G401.6 (cell line): ENCODE measurements around the gene NHP2.
"Not testable (repeated sequence)": the region's sequence is repeated elsewhere in the genome, so short reads cannot be mapped to it uniquely, and the experiment has no call there.

Experiments
- FAIRE-seq: peaks from 2 replicates; lab custom pipeline; 2012; peaks lifted over from hg19 to GRCh38; lab: Jason Lieb, UNC

Gene NHP2

DNA sequence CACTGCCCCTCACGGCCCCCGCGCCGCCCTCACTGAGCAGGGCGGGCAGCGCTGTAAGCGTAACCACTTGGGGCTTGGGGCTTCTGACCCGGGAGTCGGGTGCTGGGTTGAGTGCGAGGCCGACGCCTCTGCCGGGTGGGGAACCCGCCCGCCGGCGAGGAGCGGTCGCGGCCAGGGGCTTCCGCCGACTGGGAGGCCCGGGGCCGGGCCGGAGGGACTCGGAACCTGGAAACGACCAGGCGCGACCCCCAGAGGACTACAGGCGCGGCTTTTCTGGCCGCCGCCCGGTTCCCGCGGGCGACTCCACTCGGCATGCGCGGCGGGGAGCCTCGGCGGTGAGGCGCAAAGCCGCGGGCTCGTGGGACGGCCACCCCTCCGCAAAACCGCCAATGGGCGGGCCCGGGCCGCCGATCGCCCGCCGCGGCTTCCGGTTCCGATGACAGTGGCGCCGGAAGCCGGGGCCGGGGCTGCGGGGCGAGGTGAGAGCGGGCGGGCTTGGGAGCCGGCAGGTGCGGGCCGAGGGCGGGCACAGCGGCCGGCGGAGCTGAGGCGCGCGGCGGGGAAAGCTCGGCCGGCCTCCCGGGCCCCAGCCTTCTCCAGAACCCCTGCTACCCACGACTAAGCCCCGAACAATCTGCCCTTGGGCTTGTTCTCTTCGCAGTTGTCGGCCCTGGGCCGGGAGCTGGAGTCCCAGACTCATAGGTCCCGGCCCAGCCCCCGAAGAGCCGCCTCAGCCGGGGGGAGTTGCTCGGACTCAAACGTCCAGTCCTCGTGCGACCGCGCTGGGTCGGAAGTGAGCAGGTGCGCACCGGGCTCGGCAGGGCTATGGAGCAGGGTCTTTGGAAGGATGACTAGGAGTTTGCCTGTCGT, 22.9 kb downstream of the NHP2 start, which contains the start of gene RMND5B:
Gene RMND5B (plus strand): TSS at position 439 of the 870 bp plus-strand sequence. CDS start 7,106 bp downstream, outside the sequence.
- FAIRE-seq = no peak

DNA sequence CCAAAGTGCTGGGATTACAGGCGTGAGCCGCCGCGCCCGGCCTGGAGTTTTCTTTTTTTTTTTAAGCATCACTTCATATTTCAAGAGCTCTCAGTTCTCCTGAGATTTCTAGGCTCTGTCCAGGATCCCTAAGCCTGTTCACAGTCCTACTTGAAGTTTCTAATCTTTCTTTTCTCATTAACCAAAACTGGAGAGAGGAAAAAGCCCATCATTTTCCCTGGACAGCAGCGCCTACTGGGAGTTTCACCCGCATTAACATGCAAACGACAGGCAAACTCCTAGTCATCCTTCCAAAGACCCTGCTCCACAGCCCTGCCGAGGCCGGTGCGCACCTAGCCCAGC, 23.5 kb downstream of the NHP2 start:
- FAIRE-seq = not testable (repeated sequence)

DNA sequence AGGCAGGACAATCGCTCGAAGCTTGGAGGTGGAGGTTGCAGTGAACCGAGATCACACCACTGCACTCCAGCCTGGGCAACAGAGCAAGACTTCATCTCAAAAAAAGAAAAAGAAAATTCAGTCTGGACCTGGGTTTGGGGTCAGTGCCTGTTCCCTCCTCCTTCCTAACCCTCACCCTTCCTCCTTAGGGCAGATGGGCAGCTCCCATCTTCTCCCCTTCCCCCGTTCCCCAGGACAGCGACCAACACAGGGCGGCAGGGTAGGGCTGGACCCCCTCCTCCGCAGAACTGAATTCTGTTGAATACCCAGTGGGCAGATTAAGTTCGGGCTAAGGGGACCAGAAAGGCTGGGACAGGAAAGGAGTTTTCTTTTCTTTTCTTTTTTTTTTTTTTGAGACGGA, 24.4 kb downstream of the NHP2 start:
- FAIRE-seq = no peak

DNA sequence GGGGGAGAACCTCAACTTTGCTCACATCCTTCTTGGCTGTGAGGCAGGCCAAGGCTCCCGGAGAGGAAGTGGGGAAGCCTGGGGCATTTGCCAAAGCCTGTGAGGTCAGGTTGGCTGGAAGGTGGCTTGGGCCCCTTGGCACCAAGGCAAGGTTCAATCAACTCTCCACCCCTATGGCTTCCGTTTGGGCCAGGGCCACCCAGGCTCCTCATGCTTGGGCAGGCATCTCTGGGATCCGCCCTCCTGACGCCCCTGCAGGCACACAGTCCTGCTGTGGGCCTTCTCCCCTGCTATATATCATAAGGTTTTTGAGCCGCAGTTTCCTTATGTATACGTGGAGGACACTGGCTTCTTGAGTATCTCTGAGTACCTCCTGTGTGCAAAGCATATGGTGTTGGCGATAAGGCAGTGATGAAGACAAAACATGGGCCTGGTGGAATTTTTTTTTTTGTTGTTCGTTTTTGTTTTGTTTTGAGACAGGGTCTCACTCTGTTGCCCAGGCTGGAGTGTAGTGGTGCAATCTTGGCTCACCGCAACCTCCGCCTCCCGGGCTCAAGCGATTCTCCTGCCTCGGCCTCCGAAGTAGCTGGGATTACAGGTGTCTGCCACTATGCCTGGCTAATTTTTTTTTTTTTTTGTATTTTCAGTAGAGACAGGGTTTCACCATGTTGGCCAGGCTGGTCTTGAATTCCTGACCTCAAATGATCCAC, 26.2 kb downstream of the NHP2 start:
- FAIRE-seq = not testable (repeated sequence)

DNA sequence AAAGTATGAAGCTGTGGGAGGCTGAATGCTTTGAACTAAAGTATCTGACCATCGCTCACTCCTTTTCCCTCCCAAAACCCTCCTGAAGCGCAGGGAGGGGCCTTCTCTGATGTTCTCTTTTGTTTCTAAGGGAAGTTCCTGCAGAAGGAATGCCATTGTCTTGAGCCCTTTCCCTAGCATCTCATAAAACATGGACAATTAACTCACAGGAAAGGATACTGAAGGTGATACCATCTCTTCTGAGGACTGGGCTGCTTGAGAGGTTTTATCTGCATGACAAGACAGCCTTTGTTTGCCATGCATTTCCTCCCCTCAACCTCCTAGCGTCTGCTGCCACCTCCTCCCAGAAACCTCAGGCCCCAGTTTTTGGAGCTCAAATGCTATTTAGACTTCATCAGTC, 27.1 kb downstream of the NHP2 start:
- FAIRE-seq = no peak

DNA sequence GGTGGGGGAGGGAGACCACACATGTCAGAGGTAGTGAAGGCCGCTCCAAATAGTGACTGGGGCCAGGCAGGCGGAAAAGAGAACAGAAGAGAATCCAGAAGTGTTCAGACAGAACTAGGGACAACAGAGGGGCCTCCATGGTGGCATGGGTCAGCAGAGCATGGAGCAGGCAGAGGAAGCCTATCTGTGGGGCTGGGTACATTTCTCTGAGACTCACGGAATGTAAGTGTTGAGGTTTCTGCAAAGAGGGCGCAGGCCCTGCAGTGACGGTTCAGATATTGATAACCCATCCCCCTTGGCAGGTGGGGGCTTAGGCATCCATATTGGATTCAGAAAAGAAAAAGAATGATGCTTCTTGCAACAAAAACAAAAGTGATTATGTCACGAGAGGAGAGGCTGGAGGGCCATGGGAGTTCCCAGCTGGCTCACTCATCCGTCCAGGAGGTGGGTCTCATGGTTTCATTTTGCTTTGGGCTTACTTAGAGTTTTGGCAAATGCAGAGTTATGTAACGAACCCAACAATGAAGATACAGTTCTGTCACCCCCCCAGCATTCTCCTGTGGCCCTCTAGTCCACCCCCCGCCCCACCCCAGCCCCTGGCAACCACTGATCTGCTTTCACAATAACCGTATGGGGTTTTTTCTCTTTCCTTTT, 28.3 kb downstream of the NHP2 start:
- no peak for FAIRE-seq

DNA sequence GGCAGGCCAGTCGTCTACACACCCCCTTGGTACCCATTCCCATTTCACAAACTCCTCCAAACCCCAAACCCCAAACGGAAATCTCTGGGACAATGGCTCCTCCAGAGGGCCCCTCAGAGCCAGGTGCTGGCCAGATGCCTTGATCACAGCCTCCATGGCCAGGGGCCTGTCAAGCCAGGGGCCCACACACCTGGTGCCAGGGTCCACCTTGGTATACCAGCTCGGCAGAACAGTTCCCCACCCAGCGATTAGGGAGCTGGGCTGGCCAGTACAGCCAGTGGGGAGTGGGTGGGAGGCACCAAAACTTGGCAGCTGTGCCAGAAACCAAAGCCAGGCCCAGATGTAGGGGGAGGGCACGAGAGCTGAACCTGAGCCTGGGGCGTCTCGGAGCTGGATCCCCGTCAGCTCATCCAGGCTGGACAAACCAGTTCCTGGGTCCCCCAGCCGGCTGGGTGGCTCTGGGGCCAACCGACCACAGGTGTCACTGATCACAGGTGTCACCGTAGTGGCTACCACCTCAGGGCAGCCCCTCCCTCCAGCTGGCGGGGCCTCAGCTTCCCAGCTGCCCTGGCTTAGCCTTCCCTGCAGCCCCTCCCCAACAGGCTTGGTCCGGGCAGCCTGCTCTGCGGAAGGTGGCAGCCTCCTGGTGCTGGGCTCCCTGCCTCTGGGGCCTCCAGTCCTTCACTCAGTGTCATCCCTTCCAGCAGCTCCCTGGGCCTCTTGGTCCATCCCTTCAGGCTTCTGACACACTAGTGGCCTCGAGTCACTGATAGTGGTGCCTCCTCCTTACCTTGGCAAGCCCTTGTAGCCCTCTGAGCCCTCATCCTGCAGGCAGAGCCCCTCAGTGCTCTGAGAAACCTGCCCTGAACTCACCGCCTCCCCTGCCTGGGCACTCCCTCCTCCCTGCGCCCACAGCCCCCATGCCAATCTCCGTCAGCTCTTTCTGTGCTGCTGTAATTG, 29.4 kb downstream of the NHP2 start:
- FAIRE-seq = no peak

DNA sequence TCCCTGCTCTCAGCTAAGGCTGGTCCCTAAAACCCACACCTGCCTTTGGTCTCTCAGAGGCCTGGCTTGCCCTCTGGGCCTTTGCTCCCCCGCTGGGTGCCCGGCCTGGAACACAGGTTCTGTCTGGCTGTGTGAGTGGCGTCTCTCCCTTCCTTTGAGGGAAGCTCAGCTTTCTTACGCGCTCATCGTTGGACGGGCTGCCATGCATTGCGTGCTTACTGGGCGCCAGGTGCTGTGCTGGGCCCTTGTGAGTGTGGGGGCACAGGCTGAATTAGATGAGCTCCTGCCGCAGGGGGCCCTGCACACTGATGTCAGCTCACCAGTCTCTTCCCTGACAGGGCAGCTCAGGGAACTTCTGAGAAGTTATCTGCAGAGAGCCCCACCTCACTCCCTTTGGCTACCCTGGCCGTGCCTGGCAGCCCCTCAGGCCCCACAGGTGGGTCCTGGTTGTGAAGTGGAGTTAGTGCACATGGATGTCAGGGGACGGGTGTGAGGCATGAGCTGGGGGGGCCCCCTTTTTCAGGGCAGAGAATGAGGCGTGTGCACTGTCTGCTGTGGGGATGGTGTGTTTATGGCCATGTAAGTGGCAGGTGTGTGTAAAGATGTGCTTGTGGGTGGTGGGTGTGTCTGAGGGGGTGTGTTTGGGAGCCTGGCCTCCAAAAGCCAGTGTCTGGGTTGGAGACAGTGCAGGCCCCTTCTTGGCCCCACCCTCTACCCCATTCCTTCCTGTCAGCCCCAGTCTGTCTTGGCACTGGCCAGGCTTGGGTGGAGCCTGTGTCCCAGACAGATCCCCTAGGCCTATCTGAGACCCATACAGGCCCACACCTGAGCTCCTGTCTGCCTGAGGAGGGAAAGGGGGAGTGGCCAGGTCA, 30.4 kb downstream of the NHP2 start:
- no peak for FAIRE-seq

DNA sequence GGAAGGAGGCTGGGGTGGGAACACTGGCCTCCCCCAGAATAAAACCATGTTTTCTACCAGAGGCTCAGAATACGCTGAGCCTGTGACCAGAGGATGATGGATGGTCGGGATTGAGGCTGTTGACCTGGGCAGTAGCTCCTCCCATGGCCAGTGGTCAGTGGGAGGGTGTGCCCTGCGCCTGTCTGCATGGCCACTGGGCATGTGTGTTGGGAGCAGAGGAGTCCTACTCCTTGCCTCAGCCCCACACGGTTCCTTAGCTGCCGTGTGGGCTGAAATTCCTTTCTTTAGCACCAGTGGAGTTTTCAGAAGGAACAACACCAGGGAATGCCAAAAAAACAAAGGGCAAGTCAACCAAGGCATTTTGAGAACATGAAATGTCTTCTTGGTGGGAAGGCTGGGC, 31.3 kb downstream of the NHP2 start:
- FAIRE-seq = no peak

DNA sequence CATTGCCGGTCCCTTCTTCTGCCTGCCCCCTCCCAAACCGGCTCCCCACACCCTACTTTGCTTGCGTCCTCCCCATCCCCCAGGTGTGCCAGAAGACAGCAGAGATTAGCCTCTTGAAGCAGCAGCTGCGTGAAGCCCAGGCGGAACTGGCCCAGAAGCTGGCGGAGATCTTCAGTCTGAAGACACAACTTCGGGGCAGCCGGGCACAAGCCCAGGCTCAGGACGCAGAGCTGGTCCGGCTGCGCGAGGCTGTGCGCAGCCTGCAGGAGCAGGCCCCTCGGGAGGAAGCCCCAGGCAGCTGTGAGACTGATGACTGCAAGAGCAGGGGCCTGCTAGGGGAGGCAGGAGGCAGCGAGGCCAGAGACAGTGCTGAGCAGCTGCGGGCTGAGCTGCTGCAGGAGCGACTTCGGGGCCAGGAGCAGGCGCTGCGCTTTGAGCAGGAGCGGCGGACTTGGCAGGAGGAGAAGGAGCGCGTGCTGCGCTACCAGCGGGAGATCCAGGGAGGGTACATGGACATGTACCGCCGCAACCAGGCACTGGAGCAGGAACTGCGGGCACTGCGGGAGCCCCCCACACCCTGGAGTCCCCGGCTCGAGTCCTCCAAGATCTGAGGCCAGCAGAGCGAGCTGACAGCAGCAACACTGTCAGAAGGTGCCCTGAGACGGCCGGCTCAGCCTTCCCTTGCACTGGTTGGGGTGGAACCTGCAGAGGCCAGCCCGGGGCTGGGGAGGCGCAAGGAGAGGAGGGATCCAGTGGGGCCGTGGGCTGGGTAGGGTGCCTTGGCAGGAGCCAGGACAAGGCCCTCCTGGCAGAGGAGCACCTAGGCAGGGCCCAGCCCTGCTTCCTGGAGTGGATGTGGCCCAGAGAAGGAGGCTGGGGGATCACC, 32.1 kb downstream of the NHP2 start:
- no peak for FAIRE-seq

DNA sequence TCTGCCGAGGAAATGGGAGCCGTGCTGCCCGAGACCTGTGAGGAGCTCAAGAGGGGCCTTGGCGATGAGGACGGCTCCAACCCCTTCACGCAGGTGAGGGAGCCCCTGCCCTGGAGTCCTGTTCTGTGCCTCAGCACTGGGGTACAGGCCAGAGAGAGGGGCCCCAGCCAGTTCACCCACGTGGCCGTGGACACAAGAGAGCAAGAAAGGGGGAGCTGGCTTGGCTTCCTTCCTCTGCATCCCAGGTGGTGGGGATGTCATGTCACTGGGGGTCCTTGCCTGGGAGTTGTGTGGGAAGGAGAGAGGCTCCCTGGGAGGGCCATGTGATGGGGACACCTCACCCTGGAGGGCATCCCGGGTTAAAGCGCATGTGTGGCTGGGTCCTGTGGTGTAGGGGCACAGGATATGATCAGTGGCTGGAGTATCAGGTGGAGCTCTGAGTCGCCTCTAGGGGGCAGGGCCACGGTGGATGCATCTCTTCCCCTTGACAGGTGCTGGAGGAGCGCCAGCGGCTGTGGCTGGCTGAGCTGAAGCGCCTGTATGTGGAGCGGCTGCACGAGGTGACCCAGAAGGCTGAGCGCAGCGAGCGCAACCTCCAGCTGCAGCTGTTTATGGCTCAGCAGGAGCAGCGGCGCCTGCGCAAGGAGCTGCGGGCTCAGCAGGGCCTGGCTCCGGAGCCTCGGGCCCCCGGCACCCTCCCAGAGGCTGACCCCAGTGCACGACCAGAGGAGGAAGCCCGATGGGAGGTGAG, 32.9 kb downstream of the NHP2 start:
- no peak for FAIRE-seq

DNA sequence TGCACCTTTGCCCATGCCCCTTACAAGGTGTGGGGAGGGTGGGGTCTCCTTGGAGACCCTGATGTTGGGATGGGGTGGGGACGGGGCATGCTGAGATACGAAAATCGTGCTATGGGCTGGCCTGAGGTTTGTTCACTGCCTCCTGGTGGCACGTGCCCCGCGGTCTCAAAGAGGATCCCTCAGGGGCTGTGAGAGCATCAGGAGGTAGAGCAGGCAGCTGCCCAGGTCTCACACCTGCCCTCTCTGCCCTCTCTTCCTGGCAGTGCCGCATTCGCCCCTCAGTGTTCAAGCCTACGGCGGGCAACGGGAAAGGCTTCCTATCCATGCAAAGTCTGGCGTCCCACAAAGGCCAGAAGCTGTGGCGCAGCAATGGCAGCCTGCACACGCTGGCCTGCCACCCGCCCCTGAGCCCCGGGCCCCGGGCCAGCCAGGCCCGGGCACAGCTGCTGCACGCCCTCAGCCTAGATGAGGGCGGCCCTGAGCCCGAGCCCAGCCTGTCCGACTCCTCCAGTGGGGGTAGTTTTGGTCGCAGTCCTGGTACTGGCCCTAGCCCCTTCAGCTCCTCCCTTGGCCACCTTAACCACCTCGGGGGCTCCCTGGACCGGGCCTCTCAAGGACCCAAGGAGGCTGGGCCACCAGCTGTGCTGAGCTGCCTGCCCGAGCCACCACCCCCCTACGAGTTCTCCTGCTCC, 33.6 kb downstream of the NHP2 start:
- FAIRE-seq = no peak

DNA sequence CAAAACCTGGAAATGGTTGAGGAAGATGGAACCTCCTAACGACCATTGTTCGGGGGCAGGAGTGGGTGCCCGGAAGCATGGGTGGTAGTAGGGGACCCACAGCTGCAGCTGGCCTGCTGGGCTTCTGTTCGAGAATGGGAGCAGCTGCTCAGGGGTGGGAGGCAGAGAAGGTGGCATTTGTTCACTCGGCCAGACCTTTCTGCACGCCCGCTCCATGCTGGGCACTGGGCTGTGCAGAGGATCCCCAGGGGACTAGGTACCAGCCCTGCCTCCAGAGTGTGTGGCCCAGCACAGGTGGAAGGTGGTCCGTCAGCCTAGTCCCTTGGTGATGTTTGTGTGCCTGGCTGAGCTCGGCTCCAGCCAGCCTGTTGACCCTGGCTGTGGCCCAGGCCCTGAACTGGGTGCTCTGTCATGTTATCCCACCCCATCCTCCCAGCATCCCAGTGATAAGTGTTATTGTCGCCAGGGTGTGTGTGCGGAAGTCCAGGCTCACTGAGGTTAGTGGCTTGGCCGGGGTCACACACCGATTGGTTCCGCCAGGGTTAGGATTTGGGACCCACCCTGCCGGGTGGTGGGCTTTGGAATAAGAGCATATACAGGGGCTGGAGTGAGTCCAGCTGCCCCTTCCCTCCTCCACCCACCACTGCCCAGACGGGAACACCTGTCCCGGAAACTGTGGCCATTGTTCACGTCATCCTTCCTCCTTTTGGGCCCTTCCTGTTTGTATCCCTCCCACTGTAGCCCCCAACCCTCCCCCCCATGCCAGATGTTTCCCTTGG, 35.6 kb downstream of the NHP2 start:
- no peak for FAIRE-seq

DNA sequence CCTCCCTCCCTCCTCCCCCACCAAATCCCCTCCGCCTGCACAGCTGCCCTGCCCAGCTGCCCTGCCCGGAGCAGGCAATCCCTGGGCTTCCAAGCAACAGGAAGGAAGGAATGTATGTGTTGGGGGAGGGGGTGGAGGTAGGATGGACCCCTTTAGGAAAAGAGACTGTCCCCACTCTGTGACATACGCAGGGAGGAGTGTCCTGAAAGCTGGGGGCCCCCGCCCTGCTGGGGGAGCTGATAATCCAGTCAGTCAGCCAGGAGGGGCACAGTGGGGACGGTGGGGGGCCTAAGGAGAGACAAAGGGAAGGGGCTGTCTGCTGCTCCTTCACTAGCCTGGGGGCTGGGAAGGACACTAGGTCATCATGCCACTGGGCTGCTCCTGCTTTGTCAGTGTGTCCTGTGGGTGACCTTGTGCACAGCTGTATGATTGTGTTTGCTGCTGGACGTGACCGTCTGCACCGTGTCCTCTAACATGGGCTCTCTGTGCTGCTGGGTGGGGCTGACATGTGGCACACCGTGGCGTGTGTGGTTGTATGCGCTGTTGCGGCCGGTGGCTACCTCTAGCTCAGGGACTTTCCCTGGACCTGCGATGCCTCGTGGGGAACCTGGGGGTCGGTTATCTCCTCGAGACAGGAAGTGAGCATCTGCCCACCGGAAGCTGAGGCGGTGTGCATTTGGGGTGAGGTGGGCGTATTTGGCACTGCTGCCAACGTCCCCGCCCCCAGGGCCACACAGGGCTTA, 37.4 kb downstream of the NHP2 start:
- FAIRE-seq = no peak

DNA sequence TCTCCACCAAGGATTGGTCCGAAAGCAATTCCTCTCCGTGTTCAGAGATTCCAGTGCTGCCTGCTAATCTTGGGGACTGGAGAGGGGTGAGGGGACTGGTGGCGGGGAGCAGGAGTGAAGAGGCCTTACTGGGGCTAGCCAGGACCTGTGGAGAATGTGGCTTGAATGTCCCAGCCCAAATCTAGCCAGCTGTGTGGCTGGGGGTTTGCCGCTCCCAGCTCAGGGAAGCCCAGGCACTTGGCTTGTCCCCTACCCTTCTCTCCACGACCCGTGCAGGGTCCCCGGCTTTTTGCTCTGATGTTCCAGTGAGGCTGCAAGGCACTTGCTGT, 37.9 kb downstream of the NHP2 start:
- no peak for FAIRE-seq

DNA sequence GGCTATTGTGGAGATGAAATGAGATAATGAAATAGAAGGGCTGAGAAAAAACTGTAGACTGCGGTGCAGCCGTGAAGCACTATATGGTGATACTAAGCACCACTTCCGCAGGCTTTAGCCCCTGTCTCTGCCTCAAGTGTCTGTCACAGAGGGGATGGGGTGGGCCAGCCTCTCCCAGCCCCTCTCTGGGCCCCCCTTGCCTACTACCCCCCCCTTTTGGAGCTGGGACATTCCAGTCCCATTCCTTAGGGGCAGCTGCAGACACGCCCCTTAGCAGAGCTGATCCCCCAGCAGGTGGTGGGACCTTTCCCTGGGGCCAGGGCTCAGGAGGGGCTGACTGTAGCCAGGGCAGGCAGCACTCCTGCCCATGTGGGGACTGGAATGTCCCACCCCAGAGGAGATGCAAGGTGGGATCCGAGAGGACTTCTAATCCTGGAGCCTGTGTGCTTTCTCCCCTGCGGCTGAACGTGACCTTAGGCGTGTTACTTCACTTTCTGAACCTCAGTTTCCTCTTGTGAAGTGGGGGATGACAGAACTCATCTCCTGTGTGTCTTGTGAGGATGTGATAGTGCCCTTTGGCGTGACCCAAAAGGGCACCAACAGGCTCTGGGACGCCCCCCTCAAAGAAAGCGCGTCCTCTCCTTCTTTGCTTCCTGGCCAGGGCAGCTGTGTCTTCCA, 38.4 kb downstream of the NHP2 start:
- no peak for FAIRE-seq
